Transverse colon (tissue), 4 donors: ENCODE data around the gene HHIP. TPM values are rescaled to one million over a fixed set of nuclear protein-coding genes. Genes with fewer than 3 reads are reported as not detected.

Source experiments
- DNase-seq: peaks from one replicate; pipeline ENCODE4 v3.0.0-alpha.2; 2019
- H3K27ac ChIP-seq, 4 donors: fragments of 200-600 bp; sonication (generic); 2 replicates each; pipeline ENCODE4 v1.5.1; 2016 to 2018; ENCODE audit warnings: inconsistent platforms in 4 of 4
- H3K27me3 ChIP-seq: fragments of 200-600 bp; sonication (generic); 2 replicates; pipeline ENCODE4 v1.5.1; 2017; ENCODE audit warnings: inconsistent platforms
- H3K36me3 ChIP-seq, 4 donors: fragments of 200-600 bp; sonication (generic); 2 replicates each; pipeline ENCODE4 v1.5.1; 2017 to 2019; ENCODE audit warnings: inconsistent platforms in 4 of 4
- H3K4me1 ChIP-seq, 4 donors: fragments of 200-600 bp; sonication (generic); 2 replicates each; pipeline ENCODE4 v1.5.1; 2017 to 2020; ENCODE audit warnings: inconsistent platforms in 4 of 4
- H3K4me3 ChIP-seq, 4 donors: fragments of 200-600 bp; sonication (generic); 1 replicate in 1 of 4; 2 replicates in 3 of 4; pipeline versions ENCODE4 v1.5.1 to v1.6.1; 2017 to 2019; ENCODE audit warnings: inconsistent platforms in 4 of 4
- H3K9me3 ChIP-seq, 2 donors: fragments of 200-600 bp; sonication (generic); 2 replicates each; pipeline ENCODE4 v1.5.1; 2017 to 2019; ENCODE audit warnings: inconsistent platforms in 2 of 2
- CTCF ChIP-seq, 5 experiments: fragments of 200-600 bp in 3 of 5; fragments of 450-650 bp in 2 of 5; sonication (generic) in 3 of 5; IDR thresholded peaks; 1 replicate in 2 of 5; 2 replicates in 3 of 5; pipeline ENCODE4 v1.5.1; 2016 to 2017; ENCODE audit warnings: antibody characterized with exemption in 5 of 5, inconsistent platforms in 3 of 5, mild to moderate bottlenecking in 2 of 5, moderate library complexity in 1 of 5
- EP300 ChIP-seq: sonication (generic); formaldehyde crosslinking; IDR thresholded peaks from one replicate; pipeline ENCODE4 v1.6.1; 2017; ENCODE audit warnings: antibody characterized with exemption, low read depth
- POLR2A ChIP-seq: fragments of 450-650 bp; IDR thresholded peaks from one replicate; pipeline ENCODE4 v1.6.1; 2016; ENCODE audit warnings: antibody characterized with exemption, mild to moderate bottlenecking, moderate library complexity
- POLR2AphosphoS5 ChIP-seq, 3 donors: sonication (generic); formaldehyde crosslinking; IDR thresholded peaks; one replicate each; pipeline ENCODE4 v1.6.1; 2016; ENCODE audit warnings: antibody characterized with exemption in 3 of 3
- WGBS, 2 donors: methylation state at CpG; one replicate each; pipeline ENCODE4 v1.1.5; 2018; ENCODE audit warnings: low coverage in 1 of 2; 5-methylcytosine and 5-hydroxymethylcytosine counted together
- in situ Hi-C, 4 donors: fragments of 200-750 bp; cut with MboI; loops; one replicate each; pipeline versions ENCODE4 v1.15.0 to v1.15.1; 2017; ENCODE audit warnings: low sequenced_read_pairs in 3 of 4, low pct_ligation_motif_present in 1 of 4, low pct_unique_long_range_greater_than_20kb in 1 of 4
- intact Hi-C: fragments of 100-400 bp; cut with DNase I; formaldehyde crosslinking; loops from one replicate; pipeline ENCODE4 v1.15.1; 2023; ENCODE audit warnings: low total_unique reads
- total RNA-seq, 4 donors: library from RNA; depleted of rRNA; stranded (reverse); fragments of >200 nt; gene quantifications; one replicate each; pipeline ENCODE4 v1.1.0, GENCODE V29; 2016

The HHIP gene
- total RNA-seq, 4 donors from 2014 or later = 0.20 to 5.9 (median 3.3) TPM

GRCh38 chr4:144614850-144615585 lies 30.9 kb upstream of the HHIP start:
- no peaks in the 10 kb centered on the region for H3K4me1 ChIP-seq
- no peak for TF ChIP-seq CTCF (IDR thresholded peaks at IDR 0.05)
- TF ChIP-seq POLR2AphosphoS5 (IDR thresholded peaks at IDR 0.05) = no peak
- no peak for TF ChIP-seq EP300
- TF ChIP-seq POLR2A = no peak
- H3K9me3 ChIP-seq = no peaks in the 10 kb centered on the region
- in situ Hi-C loops (loop anchor here in 1 of 4 donors (25.0 kb wide), 1 partner anchor 447 kb away; no protein-coding TSS in a partner anchor), intact Hi-C loops (no loop called here)
- no peak overlapping the region for H3K4me3 ChIP-seq
- no peaks in the 10 kb centered on the region for H3K36me3 ChIP-seq
- no peak for DNase-seq
- H3K27ac ChIP-seq = no peak overlapping the region
- H3K27me3 ChIP-seq = no peaks in the 10 kb centered on the region
- 66 to 75% methylated on average over 3 of the region's 3 CpGs for WGBS, 2 donors

- in situ Hi-C loops (loop anchor here in 1 of 4 donors (25.0 kb wide), 1 partner anchor 441 kb away; no protein-coding TSS in a partner anchor), intact Hi-C loops (no loop called here)
- H3K27ac ChIP-seq = no peak overlapping the region
Observed at GRCh38 chr4:144621681-144622080, 24.3 kb upstream of the HHIP start.

GRCh38 chr4:144627663-144628076 lies 18.3 kb upstream of the HHIP start:
- Histone ChIP-seq H3K4me3 (no peak overlapping the region), H3K9me3 (no peaks in the 10 kb centered on the region), H3K27ac (no peak overlapping the region), H3K27me3 (no peaks in the 10 kb centered on the region), H3K4me1 (no peaks in the 10 kb centered on the region), H3K36me3 (no peaks in the 10 kb centered on the region)
- DNase-seq = no peak
- TF ChIP-seq EP300 = no peak
- WGBS, 2 donors = 26 to 30% methylated on average over 2 of the region's 2 CpGs
- intact Hi-C loops = no loop called here
- in situ Hi-C loops = no loop called here

More at GRCh38 chr4:144621681-144622080, 24.3 kb upstream of the HHIP start:
- DNase-seq = no peak
- WGBS, 2 donors = 52 to 68% methylated on average over 3 of the region's 3 CpGs
- Histone ChIP-seq H3K9me3 (no peaks in the 10 kb centered on the region), H3K36me3 (no peaks in the 10 kb centered on the region), H3K4me3 (no peak overlapping the region), H3K4me1 (no peaks in the 10 kb centered on the region), H3K27me3 (no peaks in the 10 kb centered on the region)
- no peak for TF ChIP-seq POLR2AphosphoS5 (IDR thresholded peaks at IDR 0.05)
- no peak for TF ChIP-seq EP300
- no peak for TF ChIP-seq CTCF (IDR thresholded peaks at IDR 0.05)
- no peak for TF ChIP-seq POLR2A

GRCh38 chr4:144633215-144633614 lies 12.7 kb upstream of the HHIP start:
- Histone ChIP-seq H3K9me3 (no peaks in the 10 kb centered on the region), H3K27ac (no peak overlapping the region), H3K36me3 (no peaks in the 10 kb centered on the region), H3K4me1 (no peaks in the 10 kb centered on the region), H3K27me3 (no peaks in the 10 kb centered on the region), H3K4me3 (no peak overlapping the region)
- WGBS, 2 donors = 76 to 87% methylated on average over 6 of the region's 6 CpGs
- DNase-seq = no peak
- intact Hi-C loops (no loop called here), in situ Hi-C loops (no loop called here)
- TF ChIP-seq EP300 = no peak
- TF ChIP-seq CTCF (IDR thresholded peaks at IDR 0.05) = no peak
- TF ChIP-seq POLR2A = no peak
- no peak for TF ChIP-seq POLR2AphosphoS5 (IDR thresholded peaks at IDR 0.05)
